D721Med (cell line): ENCODE data around the gene NRXN3.

Source experiments
- DNase-seq: peaks from one replicate; pipeline ENCODE4 v3.0.0; 2011; ENCODE audit warnings: low spot score; ENCODE audit not compliant: insufficient read length
- FAIRE-seq: peaks from 2 replicates; lab custom pipeline; 2011; peaks lifted over from hg19 to GRCh38; lab: Jason Lieb, UNC
- CTCF ChIP-seq: IDR thresholded peaks from 2 replicates; pipeline ENCODE4 v1.5.1; 2012; ENCODE audit warnings: mild to moderate bottlenecking, control low read depth; ENCODE audit not compliant: insufficient read depth; ENCODE audit errors: missing control alignments

The NRXN3 gene

DNA sequence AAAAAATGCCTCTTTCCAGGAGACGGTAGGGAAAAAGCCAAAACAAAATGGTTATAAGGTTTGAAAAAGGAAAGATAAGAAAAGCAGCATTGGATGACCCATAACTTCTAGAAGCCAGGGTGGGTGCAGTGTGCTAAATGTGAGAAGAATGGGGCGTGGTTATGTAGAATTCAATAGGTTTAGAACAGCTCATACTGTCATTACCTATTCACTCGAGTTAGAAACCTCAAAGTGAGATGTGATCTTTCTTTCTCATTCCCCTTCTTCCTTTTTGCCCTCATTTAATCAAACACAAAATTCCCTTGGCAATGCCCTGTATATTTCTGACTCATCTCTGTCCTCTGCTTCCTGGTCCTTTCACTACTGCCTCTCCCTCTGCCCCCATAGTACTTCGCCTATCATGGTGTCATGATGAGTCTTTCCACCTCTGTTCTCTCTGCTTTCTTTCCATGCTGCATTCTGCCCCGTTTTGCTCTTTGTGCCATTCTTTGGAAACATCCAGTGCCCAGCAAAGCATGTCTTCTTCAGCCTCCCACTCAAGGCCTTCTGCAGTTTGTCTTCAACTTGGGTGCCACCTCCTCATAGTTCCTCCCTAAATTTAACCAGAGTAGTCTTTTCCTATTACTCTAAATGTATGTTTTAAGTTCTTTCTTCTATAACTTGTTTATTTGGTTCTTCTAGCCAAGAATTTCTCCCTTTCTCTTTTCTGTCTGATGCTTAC is 496.3 kb downstream of the NRXN3 start:
- FAIRE-seq (no peak), DNase-seq (no peak)

DNA sequence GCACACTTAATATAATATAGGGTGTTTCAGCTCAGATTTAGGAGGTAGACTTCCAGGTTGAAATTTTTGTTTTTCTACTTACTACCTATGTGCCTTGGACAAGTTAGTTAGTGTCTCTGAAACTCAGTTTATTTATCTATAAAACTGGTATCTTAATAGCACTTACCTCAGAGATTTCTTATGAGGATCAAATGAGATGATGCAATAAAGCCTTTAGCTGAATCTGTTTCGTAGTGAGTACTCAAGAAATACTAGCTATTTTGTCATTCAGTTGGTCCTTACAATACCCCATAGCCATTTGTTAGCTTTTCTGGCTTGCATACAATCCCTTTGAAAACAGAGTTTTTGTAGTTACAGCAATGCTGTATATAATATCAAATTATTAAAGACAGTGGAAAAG is 497.0 kb downstream of the NRXN3 start:
- no peak for FAIRE-seq
- no peak for TF ChIP-seq CTCF

More for the DNA sequence above, 496.3 kb downstream of the NRXN3 start:
- TF ChIP-seq CTCF = no peak

DNA sequence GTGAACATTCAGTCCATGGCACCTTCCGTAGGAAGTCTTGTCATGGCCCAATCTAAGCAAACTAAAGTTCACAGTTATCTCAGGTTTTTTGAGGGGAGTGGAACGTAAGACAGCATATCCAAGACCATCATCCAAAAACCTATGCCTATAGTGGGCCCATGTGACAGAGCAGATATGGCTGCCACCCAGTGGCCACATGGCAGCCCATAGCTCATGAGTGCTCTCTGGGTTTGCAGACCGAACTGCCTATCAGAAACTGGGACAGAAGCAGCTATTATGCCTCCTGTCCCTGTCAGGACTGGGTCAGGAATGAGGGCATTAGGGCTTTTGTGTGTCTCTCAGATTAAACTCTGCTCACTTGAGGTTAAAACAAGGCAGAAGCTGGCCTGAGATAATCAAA is 503.7 kb downstream of the NRXN3 start:
- FAIRE-seq (no peak), DNase-seq (no peak)
- no peak for TF ChIP-seq CTCF

More for the DNA sequence above, 497.0 kb downstream of the NRXN3 start:
- no peak for DNase-seq

DNA sequence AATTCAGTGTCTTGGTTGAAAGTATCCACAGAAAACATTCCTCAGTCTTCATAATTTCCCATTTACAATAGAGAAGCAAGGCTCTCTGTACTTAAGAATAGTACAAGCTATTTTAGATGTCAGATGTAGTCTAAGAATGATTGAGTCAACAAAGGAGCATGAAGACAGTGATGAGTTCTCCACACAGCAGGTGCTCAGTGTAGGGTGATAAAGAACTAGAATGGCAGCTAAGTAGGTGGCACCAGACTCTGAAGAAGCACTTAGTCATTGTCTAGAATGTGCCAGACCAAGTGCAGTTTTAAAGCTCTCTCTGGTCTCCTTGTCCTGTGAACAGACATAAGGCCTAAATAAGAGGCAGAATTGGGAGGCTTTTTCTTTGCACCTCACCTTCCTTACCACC is 504.6 kb downstream of the NRXN3 start:
- FAIRE-seq (no peak), DNase-seq (no peak)
- no peak for TF ChIP-seq CTCF

- TF ChIP-seq CTCF = no peak
- no peak for FAIRE-seq
- DNase-seq = no peak
Observed at GRCh38 chr14:78683206-78683605, 513.0 kb downstream of the NRXN3 start.

GRCh38 chr14:78683981-78684380 is 513.8 kb downstream of the NRXN3 start:
- no peak for FAIRE-seq
- no peak for DNase-seq
- no peak for TF ChIP-seq CTCF

DNA sequence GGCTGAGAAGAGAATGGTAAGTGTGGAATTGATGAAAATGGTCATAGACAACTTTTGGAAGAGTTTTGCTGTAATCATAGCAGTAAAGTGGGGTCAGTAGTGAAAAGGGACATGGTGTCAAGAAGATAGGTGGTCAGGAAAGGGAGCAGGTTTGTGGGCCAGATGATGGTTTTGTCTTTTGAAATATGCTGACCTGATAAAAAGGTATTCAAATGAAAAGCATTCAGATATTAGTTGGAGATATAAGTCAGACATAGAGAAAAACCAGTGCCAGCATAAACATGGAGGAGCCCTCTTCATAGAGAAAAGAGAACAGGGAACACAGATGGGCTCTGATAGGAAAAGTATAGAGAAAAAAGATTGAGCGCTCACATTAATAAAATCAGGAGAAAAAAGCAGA is 518.3 kb downstream of the NRXN3 start:
- TF ChIP-seq CTCF = no peak
- FAIRE-seq (no peak), DNase-seq (no peak)
